GM18507 (cell line): ENCODE results near the gene MKNK2.

Experiments
- DNase-seq: peaks from one replicate; pipeline ENCODE4 v3.0.0; 2011; ENCODE audit warnings: low read depth; ENCODE audit not compliant: insufficient read length; ENCODE audit errors: extremely low spot score
- FAIRE-seq: peaks from 2 replicates; lab custom pipeline; 2011; peaks lifted over from hg19 to GRCh38; lab: Jason Lieb, UNC

The MKNK2 gene

DNA sequence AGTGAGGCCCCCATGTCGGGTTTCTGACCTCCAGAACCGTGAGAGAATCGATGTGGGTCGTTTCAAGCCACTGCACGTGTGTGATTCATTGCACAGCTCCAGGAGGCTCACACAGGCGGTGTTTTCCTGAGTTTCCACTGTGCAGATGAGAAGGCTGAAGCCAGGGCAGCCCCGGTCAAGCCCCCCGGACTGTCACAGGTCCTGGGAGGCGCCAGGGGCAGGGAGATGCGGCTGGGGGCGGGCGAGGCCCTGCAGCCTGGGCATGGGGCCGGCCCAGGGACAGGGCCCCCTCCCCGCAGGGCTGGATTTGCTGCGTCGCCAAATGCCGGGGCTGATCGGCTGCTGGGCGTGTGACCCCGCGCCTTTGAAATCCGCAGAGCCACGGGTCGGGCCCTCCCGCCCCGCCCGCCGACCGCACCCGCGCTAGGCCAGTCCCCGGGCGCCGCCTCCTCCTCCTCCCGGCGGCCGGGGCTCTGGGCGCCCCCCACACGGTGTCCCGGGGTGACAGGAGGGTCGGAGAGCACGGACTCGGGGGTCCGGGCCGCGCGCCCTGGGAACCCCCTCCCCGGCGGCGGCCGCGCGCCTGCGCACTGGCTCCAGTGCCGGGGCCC lies 9.9 kb upstream of the MKNK2 start:
- DNase-seq, result no peak
- no peak for FAIRE-seq

DNA sequence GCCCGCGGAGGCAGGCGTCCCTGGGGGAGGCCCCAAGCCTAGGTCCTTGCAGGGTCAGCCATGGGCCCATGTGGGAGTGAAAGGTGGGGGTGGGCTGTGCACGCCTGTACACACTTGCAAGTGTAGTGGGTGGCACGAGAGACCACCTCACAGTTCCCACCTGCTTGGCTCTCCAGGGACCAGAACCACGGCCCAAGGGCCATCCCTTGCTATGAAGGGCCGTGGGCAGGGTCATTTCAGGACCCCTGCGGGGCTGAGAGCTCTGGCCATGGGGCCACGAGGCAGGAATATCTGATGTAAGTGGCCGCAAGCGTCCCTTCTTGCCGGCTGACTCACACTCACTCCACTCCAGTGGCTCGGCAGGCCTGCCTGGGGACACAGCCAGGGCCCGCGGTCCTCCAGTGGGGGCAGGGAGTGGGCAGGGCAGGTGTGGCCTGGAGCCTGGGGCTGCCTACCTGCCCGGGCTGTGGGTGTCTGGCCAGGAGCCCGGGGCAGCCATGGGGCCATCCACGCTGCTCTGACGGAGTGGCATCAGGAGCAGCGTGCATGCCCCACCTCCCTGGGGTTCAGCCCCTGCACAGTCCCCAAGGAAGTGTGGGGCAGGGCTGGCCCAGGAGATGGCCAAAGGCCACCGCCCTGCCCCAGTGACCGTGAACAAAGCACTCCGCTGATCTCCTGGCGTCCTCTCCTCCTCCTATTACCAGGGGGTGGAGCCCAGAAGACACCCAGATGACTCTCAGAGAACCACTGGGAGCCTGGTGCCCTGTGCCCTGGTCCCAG lies 8.6 kb upstream of the MKNK2 start:
- FAIRE-seq, result no peak
- DNase-seq, result no peak

DNA sequence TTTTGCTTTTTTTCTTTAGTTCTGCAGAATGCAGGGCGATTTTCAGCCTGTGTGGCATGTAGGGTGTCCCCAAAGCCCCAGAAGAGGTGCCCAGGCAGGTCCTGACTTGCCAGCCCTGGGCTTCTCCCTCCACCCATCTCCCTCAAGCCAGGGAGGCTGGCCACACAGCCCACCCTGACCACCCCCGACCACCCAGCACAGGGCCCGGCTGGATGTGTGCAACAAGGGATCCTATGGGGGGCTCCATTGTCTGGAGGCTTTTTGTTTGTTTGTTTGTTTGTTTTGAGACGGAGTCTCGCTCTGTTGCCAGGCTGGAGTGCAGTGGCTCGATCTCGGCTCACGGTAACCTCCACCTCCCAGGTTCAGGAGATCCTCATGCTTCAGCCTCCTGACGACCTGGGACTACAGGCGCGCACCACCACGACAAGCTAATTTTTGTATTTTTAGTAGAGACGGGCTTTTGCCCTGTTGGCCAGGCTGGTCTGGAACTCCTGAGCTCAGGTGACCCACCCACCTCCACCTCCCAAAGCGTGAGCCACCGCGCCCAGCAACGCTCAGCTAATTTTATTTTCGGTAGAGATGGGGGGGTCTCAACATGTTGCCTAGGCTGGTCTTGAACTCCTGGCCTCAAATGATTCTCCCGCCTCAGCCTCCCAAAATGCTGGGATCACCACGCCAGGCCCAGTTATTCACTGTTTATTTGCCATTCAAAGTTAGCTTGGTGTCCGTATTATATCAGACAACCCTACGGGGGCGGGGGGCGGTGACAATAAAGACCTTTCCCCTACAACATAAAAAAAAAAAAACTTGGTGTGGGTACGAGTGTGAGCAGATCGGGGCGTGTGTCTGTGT lies 7.8 kb upstream of the MKNK2 start:
- FAIRE-seq, result no peak
- DNase-seq, result no peak

DNA sequence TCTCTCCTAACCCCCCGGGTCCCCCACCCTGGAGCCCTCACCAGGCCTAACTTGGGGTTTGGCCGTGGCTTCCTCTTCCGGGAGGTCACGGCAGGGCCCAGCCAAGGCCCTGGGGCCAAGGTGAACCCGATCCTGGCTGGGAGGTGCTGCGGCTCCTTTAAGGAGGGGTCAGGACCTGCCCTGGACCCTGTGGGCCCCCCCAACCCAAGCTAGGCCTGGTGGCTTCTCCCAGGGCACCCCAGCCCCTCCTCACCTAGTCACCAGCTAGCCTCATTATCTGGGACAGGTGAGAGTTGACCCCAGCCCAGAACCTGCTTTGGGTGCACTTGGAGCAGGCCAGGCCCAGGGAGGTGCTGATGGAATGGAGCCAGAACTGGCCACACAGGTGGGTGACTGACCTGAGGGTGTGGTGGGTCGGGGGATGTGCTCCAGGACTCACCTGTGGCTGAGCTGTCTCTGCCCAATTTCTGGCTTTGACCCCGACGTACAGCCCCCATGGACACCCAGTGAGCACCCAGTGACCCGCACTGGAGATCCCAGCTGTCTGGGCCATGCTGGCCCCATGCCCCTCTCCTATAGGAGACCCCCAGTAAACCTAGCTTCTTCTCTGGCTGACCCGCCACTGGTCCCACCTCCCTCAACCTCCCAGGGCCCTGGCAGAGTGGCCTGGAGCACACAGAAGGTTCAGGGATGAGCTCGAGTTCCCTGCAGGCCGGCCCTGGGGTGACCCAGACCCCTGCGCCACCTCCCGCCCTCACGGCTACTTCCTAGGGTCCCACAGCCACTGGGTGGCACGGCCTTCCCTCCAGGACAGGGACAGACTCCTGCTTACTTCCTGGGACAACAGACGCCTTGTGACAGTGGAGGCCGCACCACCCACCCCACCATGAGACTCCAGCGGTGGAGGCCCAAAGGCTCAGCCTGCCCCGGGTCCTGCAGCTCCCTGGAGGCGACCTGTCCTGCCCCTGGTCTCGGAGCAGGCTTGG lies 6.7 kb upstream of the MKNK2 start:
- DNase-seq (no peak), FAIRE-seq (no peak)

DNA sequence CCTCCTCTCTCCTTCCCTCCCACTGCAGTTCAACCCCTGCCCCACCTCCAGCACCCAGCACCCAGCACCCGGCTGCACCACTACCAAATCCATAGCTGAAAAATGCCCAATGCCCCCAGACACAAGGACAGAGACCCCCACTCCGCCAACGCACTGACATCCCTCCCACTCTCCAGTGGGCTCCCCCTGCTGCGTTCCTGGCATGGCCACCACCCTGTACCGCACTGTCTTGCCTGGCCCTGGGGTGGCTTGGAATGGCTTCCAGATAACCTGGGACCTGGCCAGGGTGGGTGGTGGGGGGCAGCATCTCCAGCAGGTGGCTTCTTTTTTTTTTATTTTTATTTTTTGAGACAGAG lies 5.8 kb upstream of the MKNK2 start:
- DNase-seq, result no peak
- no peak for FAIRE-seq

DNA sequence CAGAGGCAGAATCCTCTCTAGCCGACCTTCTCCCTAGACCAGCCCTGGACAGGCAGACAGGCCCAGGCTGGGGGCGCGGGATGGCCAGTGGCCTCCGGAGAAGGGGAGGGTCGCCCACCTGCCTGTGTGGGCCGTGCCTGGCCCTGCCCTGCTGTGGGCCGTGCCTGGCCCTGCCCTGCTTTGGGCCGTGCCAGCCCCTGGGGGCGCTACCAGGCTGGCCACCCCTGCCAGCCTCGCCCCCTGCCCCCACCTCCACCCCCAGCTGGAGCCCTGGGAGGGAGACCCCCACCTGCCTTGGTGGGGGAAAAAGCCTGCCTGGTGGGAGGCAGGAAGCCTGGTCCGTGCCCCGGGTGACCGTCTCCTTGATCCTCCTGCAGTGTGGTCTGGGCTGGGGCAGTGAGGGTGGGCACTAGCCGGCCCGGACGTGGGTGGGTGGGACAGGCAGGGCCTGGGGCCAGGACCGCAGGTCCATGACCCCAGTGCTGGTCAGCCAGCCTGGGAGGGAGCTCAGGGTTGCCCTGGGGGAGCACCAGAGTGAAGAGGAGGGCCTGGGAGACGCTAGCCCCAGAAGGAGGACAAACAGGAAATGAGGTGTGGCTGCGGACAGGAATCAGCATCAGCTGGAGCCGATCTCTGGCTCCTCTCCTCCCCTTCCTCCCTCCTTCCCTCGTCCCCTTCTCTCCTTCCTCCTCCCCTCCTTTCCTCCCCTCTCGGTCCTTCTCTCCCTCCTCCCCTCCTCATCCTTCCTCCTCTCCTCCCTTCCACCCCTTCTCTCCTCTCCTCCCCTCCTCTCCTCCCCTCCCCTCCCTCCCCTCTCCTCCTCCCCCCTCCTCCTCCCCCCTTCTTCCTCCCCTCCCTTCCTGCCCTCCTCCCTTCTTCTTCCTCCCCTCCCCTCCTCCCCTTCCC lies 5.1 kb upstream of the MKNK2 start:
- no peak for DNase-seq

DNA sequence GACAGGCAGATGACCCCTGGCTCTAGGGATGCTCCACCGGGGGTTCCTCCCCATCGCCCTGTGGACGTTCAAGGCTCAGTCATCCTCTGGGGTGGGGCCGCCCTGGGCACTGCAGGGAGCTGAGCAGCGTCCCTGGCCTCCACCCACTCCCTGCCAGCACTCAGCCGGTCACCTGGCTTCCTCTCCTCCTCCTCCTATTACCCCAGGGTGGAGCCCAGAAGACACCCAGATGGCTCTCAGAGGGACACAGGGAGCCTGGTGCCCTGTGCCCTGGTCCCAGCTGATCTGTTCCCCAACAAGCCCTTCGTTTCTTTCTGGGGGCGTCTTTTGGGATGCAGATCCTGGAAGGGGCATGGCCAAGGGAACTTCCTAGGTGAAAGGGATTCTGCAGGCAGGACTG lies 3.7 kb upstream of the MKNK2 start:
- FAIRE-seq (peak; percentile 18), DNase-seq (no peak)

More for the DNA sequence above, 5.1 kb upstream of the MKNK2 start:
- FAIRE-seq, result peak; percentile 79

DNA sequence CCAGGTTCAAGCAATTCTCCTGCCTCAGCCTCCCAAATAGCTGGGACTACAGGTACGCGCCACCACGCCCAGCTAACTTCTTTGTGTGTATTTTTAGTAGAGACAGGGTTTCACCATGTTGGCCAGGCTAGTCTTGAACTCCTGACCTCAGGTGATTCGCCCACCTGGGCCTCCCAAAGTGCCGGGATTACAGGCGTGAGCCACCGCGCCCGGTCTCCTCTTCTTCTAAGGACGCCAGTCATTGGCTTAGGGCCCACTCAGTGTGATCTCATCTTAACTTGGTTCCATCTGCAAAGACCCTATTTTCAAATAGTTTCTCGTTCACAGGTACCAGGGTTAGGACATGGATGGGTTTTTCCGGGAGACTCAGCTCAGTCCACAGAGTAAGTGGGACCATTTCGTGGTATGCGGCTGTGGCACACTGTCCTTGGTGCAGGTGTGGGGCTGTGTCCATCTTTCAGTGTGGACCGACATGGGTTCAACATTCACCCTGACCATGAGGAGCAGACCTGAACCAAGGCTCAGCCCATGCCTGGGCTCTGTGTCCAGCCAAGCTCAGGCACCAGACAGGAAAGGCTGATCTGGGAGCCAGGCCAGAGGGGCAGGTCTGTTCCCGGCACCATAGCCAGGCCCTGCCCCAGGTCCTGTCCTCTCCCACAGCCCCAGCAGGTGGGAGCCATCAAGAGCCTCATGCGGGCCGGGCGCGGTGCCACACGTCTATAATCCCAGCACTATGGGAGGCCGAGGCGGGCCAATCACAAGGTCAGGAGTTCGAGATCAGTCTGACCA lies 2.8 kb upstream of the MKNK2 start:
- FAIRE-seq, result no peak
- DNase-seq, result no peak

DNA sequence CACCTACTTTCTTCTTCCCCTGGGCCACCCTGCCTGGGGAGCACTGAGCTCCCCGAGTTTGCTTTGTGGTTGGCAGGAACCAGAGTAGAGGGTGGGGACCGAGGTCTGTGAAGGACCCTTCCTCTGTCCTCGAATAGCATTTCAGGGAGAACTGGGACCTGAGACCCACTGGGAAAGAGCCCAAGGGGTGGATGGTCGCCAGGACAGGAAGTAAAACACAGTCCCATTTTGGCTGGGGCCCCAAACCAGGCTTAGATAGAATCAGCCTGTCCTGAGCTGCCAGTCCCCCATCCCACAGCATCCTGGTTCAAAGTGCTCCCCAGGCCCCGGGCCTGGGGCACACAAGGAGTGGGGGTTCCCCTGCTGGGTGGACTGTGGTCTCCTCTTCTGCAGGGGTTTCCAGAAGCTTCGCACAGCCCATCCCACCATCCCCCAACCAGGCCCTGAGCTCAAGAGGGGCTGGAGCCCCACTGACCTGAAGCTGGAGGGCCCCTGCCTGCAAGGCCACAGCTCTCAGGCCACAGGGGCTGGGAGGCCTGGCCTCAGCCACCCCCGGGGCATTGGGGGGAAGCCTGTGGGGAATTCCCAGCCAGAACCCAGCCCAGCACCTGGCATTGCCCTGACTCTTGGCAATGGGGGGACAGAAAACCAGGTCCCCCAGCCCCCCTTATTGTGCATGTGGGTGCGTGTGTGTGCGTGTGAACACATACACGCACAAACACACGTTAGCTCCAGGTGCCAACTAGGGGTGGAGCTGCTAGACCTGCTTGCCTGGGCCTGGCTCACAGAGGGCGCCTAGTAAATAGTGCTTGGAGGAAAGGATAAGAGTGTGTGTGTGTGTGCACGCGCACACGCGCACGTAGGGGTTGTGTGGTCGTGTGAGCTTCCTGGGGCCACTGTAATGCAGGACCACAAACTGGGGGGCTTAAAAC lies 995 bp upstream of the MKNK2 start:
- FAIRE-seq (peak; percentile 86), DNase-seq (no peak)

DNA sequence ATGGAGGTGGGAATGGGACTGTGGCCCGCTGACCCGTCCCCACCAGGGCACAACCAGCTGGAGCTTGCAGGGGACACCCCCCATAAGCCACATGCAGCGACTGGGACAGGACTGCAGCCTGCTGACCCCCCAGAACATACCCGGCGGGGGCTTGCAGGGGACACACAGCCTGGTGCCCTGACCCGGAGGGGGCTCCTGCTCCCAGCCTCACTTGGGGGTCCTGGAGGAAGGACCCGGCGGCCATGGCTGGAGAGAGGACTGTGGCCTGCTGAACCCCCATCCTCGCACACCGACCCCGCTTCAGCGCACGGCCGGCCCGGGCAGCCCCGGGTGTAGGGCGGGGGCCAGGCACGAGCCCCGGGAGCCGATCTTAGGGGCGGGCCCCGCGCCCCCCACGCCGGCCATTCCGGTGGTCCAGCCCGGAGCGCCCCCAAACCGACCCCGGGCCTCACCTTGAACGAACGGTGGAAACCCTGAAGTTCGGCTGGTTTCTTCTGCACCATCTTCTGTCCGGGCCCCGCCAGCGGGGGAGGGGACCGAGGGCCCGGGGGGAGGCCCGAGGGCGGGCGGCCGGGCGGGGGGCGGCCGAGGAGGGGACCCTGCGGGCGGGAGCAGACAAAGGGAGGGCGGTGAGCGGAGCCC lies 574 bp downstream of the MKNK2 start:
- FAIRE-seq, result no peak
- no peak for DNase-seq

DNA sequence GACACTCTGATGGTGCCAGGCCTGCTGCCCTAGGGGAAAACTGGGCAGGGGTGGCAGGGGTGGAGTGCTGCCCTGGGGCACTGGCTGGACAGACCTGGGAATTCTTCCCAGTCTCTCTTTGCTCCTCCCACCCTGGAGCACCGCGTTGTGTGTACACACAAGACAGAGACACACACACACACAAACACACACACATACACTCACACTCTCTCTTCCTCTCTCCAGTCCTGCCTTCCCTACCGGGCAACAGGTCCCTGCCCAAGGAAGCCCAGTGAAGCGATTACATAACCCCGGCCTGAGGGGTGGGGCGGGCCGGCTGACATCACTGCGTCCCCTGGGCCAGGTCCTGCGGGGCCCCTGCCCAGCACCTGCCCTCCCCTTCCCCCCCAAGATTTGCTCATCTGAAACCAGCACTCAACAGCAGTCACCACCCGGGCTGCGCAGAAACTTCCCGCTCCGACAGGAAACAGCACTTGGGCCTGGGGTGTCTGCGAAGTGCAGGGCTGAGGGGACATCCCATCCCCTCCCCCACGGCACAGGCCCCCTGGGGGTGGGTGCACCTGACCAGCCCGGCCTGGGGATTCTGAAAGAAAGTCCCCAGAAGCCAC lies 1.2 kb downstream of the MKNK2 start:
- FAIRE-seq (peak; percentile 80), DNase-seq (no peak)

DNA sequence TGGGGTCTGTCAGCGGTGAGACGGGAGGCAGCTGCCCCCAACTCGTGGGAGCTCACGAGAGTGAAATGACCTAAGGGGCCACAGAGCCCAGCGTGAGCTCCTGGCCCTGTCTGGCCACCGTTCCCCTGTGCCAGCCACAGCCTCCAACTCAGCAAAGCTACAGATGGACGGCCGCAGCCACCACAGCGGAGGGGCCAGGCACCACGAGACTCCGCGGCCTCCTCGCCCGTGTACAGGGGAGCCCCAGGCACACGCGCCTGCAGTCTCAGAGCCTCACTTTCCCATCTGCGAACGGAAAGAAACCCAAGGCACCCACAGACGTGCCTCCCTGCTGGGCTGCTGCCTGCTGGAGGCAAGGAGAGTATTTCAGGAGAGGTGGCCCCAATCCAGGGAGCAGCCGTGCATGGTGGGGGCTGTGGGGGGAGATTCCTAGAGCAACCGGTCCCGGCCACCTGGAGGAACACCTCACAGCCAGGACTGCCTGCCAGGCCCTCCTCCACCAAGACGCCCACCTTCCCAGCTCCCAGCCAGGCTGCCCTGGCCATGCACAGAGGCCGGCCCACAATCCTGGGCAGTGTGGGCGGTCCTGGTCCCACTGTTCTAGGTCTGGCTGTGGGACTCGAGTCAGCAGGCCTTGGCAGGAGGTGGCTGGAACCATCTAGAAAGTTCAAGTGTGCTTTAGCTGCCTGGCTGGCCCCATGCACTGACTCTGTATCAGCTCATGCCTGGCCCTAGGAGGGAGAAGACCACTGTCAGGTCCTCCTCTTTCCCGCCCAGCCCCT lies 1.9 kb downstream of the MKNK2 start:
- FAIRE-seq (no peak), DNase-seq (no peak)

DNA sequence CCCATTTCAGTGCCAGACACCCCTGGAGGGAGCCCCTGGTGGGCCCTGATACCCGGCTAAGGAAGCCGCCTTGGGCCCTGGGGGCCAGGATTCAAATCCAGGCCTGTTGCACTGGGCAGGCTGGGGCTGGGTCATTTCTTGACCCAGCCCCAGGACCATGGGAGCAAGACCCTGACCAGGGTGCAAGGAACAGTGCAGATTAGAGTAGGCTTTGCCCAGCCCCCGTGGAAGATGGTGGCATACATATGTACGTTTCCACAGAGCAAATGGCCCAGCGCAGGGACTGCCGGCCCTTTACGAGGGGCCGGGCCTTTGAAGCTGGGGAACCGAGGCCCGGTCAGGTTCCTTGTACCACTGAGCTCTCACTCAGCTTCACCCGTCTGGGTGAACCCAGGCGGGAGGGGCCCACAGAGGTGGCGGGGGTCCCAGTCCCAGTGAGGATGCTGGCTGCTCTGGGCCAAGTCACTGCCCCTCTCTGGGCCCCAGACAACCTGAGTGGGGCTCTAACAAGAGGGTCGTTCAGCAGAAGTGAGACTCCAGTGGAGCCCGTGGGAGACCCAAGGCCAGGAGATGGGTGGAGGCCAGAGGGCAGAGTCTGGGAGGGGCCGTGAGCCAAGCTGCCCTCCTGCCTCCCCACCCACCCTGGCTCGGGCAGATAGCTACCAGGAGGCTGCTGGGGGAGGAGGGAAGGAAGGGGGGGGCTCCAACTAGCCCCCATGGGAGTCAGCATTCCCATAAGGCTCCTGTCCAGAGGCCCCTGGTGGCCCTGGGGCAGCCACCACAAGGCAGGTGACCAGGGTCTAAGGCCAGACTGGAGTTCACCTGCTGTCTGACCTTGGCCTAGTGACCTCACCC lies 2.7 kb downstream of the MKNK2 start:
- FAIRE-seq (no peak), DNase-seq (no peak)

DNA sequence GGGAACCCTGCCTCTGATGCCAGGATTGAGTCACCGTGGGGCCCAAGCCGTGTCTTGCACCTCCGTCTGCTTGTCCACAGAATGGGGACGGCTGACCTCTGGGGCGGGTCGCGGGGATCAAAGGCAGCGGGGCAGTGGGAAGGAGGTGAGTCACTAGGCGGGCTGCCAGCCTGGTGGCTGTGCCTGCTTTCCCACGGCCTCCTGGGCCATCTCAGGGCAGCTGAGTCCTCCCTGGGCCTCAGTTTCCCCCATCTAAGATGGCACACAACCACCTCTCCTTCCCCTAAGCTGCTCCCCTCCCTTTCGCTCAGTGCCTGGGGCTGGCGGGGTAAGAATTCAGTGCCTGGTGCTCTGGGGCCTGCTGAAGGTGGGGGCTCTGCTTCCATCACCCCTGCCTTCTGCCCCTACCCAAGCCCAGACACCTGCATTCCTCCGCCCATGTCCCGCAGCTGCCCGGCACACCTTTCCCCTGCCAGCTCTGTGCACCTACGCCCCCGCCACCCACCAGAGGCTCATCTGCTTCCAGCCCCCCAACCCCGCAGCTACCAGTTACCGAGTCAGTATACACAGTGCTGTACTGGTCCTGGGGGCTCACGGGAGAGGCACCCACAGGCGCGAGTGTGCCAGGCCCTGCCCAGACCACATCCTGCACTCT lies 3.5 kb downstream of the MKNK2 start:
- DNase-seq, result no peak
- no peak for FAIRE-seq
